Activated CD8-positive, alpha-beta T cell treated with anti-CD3 and anti-CD28 coated beads for 36 hours (primary cell): ENCODE data around the gene TAF5L. TPM values are rescaled to one million over a fixed set of nuclear protein-coding genes. Genes with fewer than 3 reads are reported as not detected.

ENCODE experiments used
- ATAC-seq: fragments of 200-7000 bp; cut with Tn5 transposase; one replicate; pipeline ENCODE4 v1.10.0; 2021; ENCODE audit warnings: mild to moderate bottlenecking, moderate library complexity
- CTCF ChIA-PET: fragments of 350-600 bp; sonication (Branson Sonifier 250); formaldehyde crosslinking; loops from one replicate; lab custom pipeline; 2021; ENCODE audit warnings: antibody characterized with exemption; lab: Charles Lee
- POLR2A ChIA-PET: fragments of 350-600 bp; sonication (Branson Sonifier 250); formaldehyde crosslinking; loops from one replicate; lab custom pipeline; 2021; ENCODE audit warnings: antibody characterized with exemption; lab: Charles Lee
- DNase-seq: peaks from one replicate; pipeline ENCODE4 v3.0.0-alpha.2; 2020
- H3K27ac Mint-ChIP-seq: one replicate; pipeline ENCODE4 v1.8.0; 2021; ENCODE audit warnings: mild to moderate bottlenecking, mixed read lengths
- H3K27me3 Mint-ChIP-seq: one replicate; pipeline ENCODE4 v1.8.0; 2021; ENCODE audit warnings: mixed read lengths
- H3K36me3 Mint-ChIP-seq: one replicate; pipeline ENCODE4 v1.8.0; 2021; ENCODE audit warnings: low read depth, mixed read lengths
- H3K4me1 Mint-ChIP-seq: one replicate; pipeline ENCODE4 v1.8.0; 2021; ENCODE audit warnings: low read depth, mixed read lengths
- H3K4me3 Mint-ChIP-seq: one replicate; pipeline ENCODE4 v1.8.0; 2021; ENCODE audit warnings: mild to moderate bottlenecking, moderate library complexity, mixed read lengths
- H3K9me3 Mint-ChIP-seq: one replicate; pipeline ENCODE4 v1.8.0; 2021; ENCODE audit warnings: mixed read lengths
- intact Hi-C: fragments of 100-400 bp; cut with micrococcal nuclease; formaldehyde crosslinking; loops from one replicate; pipeline ENCODE4 v1.10.0; 2022
- total RNA-seq, 2 experiments: library from RNA; stranded (reverse); gene quantifications; one replicate each; pipeline ENCODE4 v1.2.3, GENCODE V29; 2021
- TF ChIP-seq, protein P1 (sequence below): fragments of 200-600 bp; IDR thresholded peaks from one replicate; pipeline ENCODE4 v1.8.0; 2022; ENCODE audit warnings: antibody characterized with exemption, mild to moderate bottlenecking

The TAF5L gene
- total RNA-seq, 2 experiments from 2014 or later = 17.7 to 19.5 TPM

DNA sequence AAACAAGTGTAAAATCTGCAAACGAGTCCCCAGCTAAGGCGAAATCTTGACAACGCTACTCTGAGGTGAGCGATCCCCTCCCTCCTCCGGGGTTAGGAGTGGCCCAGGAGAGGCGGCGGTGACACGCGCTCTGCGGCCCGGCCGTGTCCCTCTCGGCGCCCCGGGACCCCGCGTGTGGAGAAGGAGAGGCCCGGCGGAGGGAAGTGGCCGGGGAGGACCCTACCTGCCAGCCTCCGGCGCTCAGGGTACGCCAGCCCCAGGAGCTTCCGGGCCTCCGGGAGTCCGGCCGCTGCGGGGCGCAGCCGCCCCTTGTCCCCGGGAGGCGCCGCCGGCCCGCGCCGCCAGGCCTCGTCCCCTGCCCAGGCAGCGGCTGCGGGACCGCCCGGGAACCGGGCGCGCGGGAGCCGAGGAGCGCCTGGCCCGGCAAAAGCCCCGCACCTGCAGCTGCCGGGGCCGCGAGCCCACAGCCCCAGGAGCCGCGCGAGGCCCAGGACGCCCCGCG, 68.0 kb downstream of the TAF5L start:
- TF ChIP-seq, protein P1, sequence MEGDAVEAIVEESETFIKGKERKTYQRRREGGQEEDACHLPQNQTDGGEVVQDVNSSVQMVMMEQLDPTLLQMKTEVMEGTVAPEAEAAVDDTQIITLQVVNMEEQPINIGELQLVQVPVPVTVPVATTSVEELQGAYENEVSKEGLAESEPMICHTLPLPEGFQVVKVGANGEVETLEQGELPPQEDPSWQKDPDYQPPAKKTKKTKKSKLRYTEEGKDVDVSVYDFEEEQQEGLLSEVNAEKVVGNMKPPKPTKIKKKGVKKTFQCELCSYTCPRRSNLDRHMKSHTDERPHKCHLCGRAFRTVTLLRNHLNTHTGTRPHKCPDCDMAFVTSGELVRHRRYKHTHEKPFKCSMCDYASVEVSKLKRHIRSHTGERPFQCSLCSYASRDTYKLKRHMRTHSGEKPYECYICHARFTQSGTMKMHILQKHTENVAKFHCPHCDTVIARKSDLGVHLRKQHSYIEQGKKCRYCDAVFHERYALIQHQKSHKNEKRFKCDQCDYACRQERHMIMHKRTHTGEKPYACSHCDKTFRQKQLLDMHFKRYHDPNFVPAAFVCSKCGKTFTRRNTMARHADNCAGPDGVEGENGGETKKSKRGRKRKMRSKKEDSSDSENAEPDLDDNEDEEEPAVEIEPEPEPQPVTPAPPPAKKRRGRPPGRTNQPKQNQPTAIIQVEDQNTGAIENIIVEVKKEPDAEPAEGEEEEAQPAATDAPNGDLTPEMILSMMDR = no peak
- DNase-seq (peak; percentile 45), ATAC-seq (peak; percentile 6)
- H3K27me3 Mint-ChIP-seq = no peaks in the 10 kb centered on the region
- peak overlapping the region; percentile 90 for H3K4me3 Mint-ChIP-seq
- intact Hi-C loops = loop anchor here (2.0 to 10.0 kb wide), 2 partner anchors 15 to 67 kb away; partner anchors contain the start of genes TAF5L and URB2
- CTCF ChIA-PET = interaction anchor here (0.7 to 2.2 kb wide), 15 partner anchors 10 to 300 kb away, joined by 3 to 11 read pairs (median 4); partner anchors contain the start of gene NUP133
- H3K27ac Mint-ChIP-seq = peak overlapping the region; percentile 92
- H3K36me3 Mint-ChIP-seq = peaks cover 13% of the 10 kb centered on the region
- POLR2A ChIA-PET = interaction anchor here (0.7 to 2.8 kb wide), 5 partner anchors 50 to 191 kb away, joined by 3 to 26 read pairs (median 5); partner anchors contain the start of genes NUP133, TAF5L and URB2
- no peaks in the 10 kb centered on the region for H3K9me3 Mint-ChIP-seq
- peaks cover 30% of the 10 kb centered on the region for H3K4me1 Mint-ChIP-seq

DNA sequence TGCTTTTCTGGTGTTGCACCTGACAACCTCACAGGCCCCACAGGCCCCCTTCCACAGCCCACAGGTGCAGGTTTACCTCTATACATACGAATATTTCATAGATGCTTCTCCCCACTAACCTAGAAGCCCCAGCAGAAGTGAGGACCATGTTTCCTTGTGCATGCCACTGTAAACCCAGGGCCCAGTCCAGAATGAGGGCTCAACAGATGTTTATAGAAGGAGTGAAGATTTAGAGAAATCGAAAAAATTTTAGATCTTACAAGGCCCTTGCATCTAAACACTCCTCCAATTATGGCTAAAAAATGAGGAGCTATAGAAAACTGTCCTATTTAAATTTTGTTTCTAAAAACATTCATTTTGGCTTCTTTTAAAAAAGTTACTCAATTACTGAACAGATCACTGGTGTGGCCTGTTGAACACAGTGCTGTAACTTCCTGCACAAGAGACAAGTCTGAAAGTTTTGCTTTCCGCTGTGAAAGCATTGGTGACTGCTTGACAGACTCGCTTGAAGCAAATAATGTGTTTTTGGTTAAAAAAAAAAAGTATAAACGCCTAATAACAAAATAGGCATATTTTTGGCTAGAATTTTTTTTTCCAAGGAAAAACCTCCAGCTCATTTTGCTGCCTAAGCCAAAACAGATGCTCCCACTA, 68.6 kb downstream of the TAF5L start:
- POLR2A ChIA-PET = interaction anchor here (0.7 to 2.8 kb wide), 6 partner anchors 49 to 551 kb away, joined by 3 to 26 read pairs (median 3); partner anchors contain the start of genes NUP133, TAF5L and URB2
- ATAC-seq (no peak), DNase-seq (peak; percentile 38)
- Mint-ChIP-seq H3K36me3 (peaks cover 13% of the 10 kb centered on the region), H3K4me3 (peak overlapping the region; percentile 90), H3K4me1 (peaks cover 34% of the 10 kb centered on the region), H3K9me3 (no peaks in the 10 kb centered on the region), H3K27ac (peak overlapping the region; percentile 92), H3K27me3 (no peaks in the 10 kb centered on the region)
- CTCF ChIA-PET = interaction anchor here (0.7 to 2.2 kb wide), 8 partner anchors 9 to 117 kb away, joined by 3 to 11 read pairs (median 4); partner anchors contain the start of gene NUP133
- TF ChIP-seq, protein P1 = no peak
- intact Hi-C loops = loop anchor here (2.0 to 10.0 kb wide), 2 partner anchors 15 to 67 kb away; partner anchors contain the start of genes TAF5L and URB2

DNA sequence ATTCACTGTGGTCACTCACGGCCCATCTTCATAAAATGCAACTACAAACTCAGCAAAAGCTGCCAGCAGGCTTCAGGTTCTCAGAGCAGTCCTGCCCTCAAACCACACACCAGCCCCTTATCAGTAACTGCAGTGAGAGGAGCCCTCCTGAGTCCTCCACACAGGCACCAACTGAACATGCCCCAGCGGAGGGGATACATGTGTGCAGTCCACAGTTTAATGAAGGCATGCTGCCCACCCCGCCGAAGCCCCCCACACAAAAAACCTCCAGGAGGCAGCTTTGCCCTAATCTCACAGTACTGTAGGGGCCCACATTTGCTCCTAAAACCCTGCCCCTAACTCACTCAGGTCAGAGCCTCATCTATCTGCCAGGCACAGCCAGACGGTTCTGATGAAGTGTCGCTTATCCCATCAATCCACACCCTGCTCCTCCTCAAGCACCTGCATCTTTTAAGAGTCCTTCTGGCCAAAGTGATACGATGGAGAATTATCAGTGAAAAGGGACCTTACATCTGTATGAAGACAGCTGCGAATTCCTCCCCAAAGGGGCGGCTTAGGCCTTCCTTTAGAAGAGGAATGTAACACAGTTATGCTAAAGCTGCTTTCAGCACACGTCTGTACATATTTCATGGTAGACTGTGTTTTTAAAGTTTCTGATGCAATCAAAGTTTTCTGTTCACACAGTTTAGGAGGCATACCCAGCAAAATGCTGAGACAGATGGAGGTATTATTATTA, 70.9 kb downstream of the TAF5L start:
- no peak for ATAC-seq
- H3K4me3 Mint-ChIP-seq = no peak overlapping the region

DNA sequence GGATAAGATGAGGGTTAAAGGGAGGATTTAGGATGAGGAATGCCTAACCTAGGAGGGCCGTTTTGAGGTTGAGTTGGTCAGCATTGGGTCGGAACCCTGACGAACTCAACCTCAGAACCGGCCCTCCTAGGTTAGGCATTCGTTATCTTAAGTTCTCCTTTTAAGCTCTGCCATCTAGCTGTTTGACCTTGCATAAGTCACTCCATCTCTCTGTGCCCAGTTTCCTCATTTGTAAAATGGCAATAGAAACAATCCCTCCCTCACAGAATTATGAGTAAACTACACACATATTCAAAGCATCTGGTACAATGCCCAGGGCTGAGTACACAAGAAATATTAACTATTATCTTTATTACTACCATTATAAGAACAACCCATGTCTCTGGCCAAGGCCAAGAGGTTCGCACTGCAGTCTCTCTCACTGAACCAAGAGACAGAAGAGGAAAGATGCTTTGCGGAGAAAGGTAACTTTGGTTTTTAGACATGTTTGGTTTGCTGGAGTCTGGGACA, 72.2 kb downstream of the TAF5L start:
- H3K36me3 Mint-ChIP-seq = peaks cover 13% of the 10 kb centered on the region
- no peak overlapping the region for H3K27ac Mint-ChIP-seq
- TF ChIP-seq, protein P1 = no peak
- no peaks in the 10 kb centered on the region for H3K27me3 Mint-ChIP-seq
- POLR2A ChIA-PET = no interaction called here
- intact Hi-C loops = loop anchor here (10.0 kb wide), 1 partner anchor 71 kb away; the partner anchor contains the start of genes TAF5L and URB2
- DNase-seq (no peak), ATAC-seq (no peak)
- CTCF ChIA-PET = no interaction called here
- H3K4me1 Mint-ChIP-seq = peaks cover 30% of the 10 kb centered on the region
- H3K9me3 Mint-ChIP-seq = no peaks in the 10 kb centered on the region
- H3K4me3 Mint-ChIP-seq = no peak overlapping the region

More for the DNA sequence above, 70.9 kb downstream of the TAF5L start:
- no peak for DNase-seq
- ChIA-PET POLR2A (no interaction called here), CTCF (interaction anchor here (0.8 to 1.2 kb wide), 3 partner anchors 10 to 71 kb away, joined by 3 read pairs; partner anchors contain the start of genes TAF5L and URB2)
- TF ChIP-seq, protein P1 = no peak
- Mint-ChIP-seq H3K4me1 (peaks cover 36% of the 10 kb centered on the region), H3K27ac (no peak overlapping the region), H3K27me3 (no peaks in the 10 kb centered on the region), H3K9me3 (no peaks in the 10 kb centered on the region), H3K36me3 (peaks cover 13% of the 10 kb centered on the region)
- intact Hi-C loops = loop anchor here (10.0 kb wide), 1 partner anchor 70 kb away; the partner anchor contains the start of genes TAF5L and URB2
